ENCODE measurements around the gene NARS2. TPM values are rescaled to one million over a fixed set of nuclear protein-coding genes. Genes with fewer than 3 reads are reported as not detected.

NARS2 gene
- total RNA-seq, 2 donors from 2014 or later: 10.1 to 24.7 TPM

DNA sequence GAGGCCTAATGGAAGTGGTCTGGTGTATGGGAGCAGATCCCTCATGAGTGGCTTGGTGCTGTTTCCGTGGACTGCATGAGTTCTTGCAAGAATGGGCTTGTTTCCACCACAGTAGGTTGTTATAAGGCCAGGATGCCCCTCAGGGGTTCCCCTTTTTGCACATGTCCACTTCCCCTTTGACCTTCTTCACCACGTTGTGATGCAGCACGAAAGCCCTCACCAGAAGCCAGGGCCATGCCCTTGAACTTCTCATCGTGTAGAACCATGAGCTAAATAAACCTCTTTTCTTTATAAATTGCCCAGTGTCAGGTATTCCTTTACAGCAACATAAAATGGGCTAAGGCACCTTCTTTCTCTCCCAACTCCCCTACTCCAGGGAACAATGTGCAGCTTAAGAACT is 2.8 kb upstream of the NARS2 start:
- peaks cover 20% of the 10 kb centered on the region for H3K4me1 ChIP-seq
- no peaks in the 10 kb centered on the region for H3K36me3 ChIP-seq (replicated peaks in 1 of 2; ENCODE audit: insufficient read depth in 1 of 2, low read depth in 2 of 2)
- H3K27me3 ChIP-seq: no peaks in the 10 kb centered on the region
- WGBS, 2 donors: 72 to 76% methylated on average over 4 of the region's 4 CpGs
- ATAC-seq (no peak), DNase-seq (no peak)
- H3K27ac ChIP-seq: no peak overlapping the region
- no peak overlapping the region for H3K4me3 ChIP-seq
- TF ChIP-seq POLR2A (IDR thresholded peaks at IDR 0.05) (no peak), CTCF (IDR thresholded peaks at IDR 0.05) (no peak)
- no peaks in the 10 kb centered on the region for H3K9me3 ChIP-seq
- intact Hi-C loops (cut with DNase I): loop anchor here (10.0 kb wide), 1 partner anchor 163 kb away; the partner anchor contains the start of gene GAB2

GRCh38 chr11:78576549-78577097 is 2.0 kb upstream of the NARS2 start:
- Histone ChIP-seq H3K4me1 (peaks cover 21% of the 10 kb centered on the region), H3K4me3 (no peak overlapping the region), H3K27ac (no peak overlapping the region), H3K36me3 (replicated peaks in 1 of 2; ENCODE audit: insufficient read depth in 1 of 2, low read depth in 2 of 2) (no peaks in the 10 kb centered on the region), H3K27me3 (no peaks in the 10 kb centered on the region), H3K9me3 (no peaks in the 10 kb centered on the region)
- intact Hi-C loops (cut with DNase I): loop anchor here (10.0 kb wide), 1 partner anchor 162 kb away; the partner anchor contains the start of gene GAB2
- no peak for ATAC-seq
- WGBS, 2 donors: 62 to 71% methylated on average over 8 of the region's 8 CpGs
- TF ChIP-seq CTCF (IDR thresholded peaks at IDR 0.05): no peak
- no peak for TF ChIP-seq POLR2A (IDR thresholded peaks at IDR 0.05)
- DNase-seq: no peak

DNA sequence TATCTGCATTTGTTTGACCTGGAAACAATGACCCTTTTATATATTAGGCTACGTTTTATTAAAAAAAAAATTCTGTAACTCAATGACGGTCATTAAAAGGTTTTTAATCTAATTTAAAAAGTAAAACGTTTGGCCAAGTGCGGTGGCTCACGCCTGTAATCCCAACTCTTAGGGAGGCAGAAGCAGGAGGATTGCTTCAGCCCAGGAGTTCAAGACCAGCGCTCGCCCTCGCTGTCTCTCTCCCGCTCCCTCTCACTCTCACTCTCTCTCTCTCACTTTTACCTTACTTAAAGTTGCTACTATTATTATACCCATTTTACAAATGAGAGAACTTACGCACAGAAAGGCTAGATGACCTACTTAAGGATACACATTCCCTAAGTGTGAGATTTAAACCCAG is 814 bp upstream of the NARS2 start:
- intact Hi-C loops (cut with DNase I): loop anchor here (10.0 kb wide), 1 partner anchor 161 kb away; the partner anchor contains the start of gene GAB2
- Histone ChIP-seq H3K4me1 (peaks cover 21% of the 10 kb centered on the region), H3K27me3 (no peaks in the 10 kb centered on the region), H3K9me3 (no peaks in the 10 kb centered on the region), H3K27ac (peak overlapping the region; percentile 75 to 91 (median 84)), H3K36me3 (replicated peaks in 1 of 2; ENCODE audit: insufficient read depth in 1 of 2, low read depth in 2 of 2) (peaks cover 0 to 2% of the 10 kb centered on the region in 2 donors), H3K4me3 (peak overlapping the region; percentile 69 to 83)
- ATAC-seq: no peak
- no peak for TF ChIP-seq CTCF (IDR thresholded peaks at IDR 0.05)
- TF ChIP-seq POLR2A (IDR thresholded peaks at IDR 0.05): no peak
- WGBS, 2 donors: 45 to 47% methylated on average over 10 of the region's 10 CpGs
- no peak for DNase-seq

GRCh38 chr11:78573681-78574080 is 983 bp downstream of the NARS2 start:
- DNase-seq: no peak
- Histone ChIP-seq H3K27me3 (no peaks in the 10 kb centered on the region), H3K36me3 (replicated peaks in 1 of 2; ENCODE audit: insufficient read depth in 1 of 2, low read depth in 2 of 2) (peaks cover 0 to 2% of the 10 kb centered on the region in 2 donors), H3K4me3 (peak overlapping the region; percentile 69 to 83), H3K4me1 (peaks cover 21% of the 10 kb centered on the region), H3K9me3 (no peaks in the 10 kb centered on the region), H3K27ac (peak overlapping the region in 1 of 4 donors; percentile 75)
- WGBS, 2 donors: 3 to 4% methylated on average over 5 of the region's 5 CpGs
- intact Hi-C loops (cut with DNase I): loop anchor here (10.0 kb wide), 1 partner anchor 159 kb away; the partner anchor contains the start of gene GAB2
- no peak for TF ChIP-seq CTCF (IDR thresholded peaks at IDR 0.05)
- no peak for TF ChIP-seq POLR2A (IDR thresholded peaks at IDR 0.05)
- ATAC-seq: no peak

- Histone ChIP-seq H3K4me3 (no peak overlapping the region), H3K9me3 (no peaks in the 10 kb centered on the region), H3K27me3 (no peaks in the 10 kb centered on the region), H3K36me3 (replicated peaks in 1 of 2; ENCODE audit: insufficient read depth in 1 of 2, low read depth in 2 of 2) (peaks cover 0 to 3% of the 10 kb centered on the region in 2 donors), H3K27ac (no peak overlapping the region), H3K4me1 (peaks cover 21% of the 10 kb centered on the region)
- ATAC-seq (no peak), DNase-seq (no peak)
- intact Hi-C loops (cut with DNase I): loop anchor here (10.0 kb wide), 1 partner anchor 158 kb away; the partner anchor contains the start of gene GAB2
- TF ChIP-seq POLR2A (IDR thresholded peaks at IDR 0.05) (no peak), CTCF (IDR thresholded peaks at IDR 0.05) (no peak)
- WGBS, 2 donors: 69 to 100% methylated on average over 2 to 3 of the region's 3 CpGs
Measured at GRCh38 chr11:78573271-78573670, 1.4 kb downstream of the NARS2 start.
